Measurements from ENCODE around the gene LBH.
A peak's percentile ranks its signal among the peaks of the same experiment; 100 is the strongest.

The LBH gene

DNA sequence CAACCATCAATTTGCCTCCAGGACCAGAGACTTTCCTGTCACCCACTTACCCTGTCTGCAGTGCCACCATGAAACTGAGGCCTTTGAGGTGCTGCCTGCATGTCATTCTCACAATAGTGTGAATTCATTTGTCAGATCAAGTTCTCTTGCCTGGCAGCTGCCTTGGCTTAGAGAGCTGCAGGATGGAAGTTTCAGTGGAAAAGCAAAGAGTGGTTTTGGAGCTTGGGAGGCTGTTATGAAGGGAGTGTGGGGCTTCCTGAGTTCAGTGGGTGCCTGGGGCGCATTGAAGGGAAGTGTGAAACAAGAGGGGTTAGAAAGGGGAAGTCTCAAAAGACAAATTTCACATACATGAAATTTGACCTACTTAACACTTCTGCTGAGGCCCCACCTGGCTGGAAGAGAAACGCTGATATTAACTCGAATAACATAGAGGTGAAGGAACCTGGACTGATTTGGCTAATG, 7.9 kb upstream of the LBH start:
- Mint-ChIP-seq H3K27me3 (ENCODE audit: low read depth) (peaks cover 16% of the 10 kb centered on the region), H3K4me1 (peaks cover 46% of the 10 kb centered on the region), H3K36me3 (ENCODE audit: low read depth) (no peaks in the 10 kb centered on the region), H3K27ac (peak overlapping the region; percentile 17 to 99 (median 42)), H3K4me3 (peak overlapping the region in 2 of 3 experiments; percentile 1 to 11), H3K9me3 (no peaks in the 10 kb centered on the region)
- TF ChIP-seq, protein P1, sequence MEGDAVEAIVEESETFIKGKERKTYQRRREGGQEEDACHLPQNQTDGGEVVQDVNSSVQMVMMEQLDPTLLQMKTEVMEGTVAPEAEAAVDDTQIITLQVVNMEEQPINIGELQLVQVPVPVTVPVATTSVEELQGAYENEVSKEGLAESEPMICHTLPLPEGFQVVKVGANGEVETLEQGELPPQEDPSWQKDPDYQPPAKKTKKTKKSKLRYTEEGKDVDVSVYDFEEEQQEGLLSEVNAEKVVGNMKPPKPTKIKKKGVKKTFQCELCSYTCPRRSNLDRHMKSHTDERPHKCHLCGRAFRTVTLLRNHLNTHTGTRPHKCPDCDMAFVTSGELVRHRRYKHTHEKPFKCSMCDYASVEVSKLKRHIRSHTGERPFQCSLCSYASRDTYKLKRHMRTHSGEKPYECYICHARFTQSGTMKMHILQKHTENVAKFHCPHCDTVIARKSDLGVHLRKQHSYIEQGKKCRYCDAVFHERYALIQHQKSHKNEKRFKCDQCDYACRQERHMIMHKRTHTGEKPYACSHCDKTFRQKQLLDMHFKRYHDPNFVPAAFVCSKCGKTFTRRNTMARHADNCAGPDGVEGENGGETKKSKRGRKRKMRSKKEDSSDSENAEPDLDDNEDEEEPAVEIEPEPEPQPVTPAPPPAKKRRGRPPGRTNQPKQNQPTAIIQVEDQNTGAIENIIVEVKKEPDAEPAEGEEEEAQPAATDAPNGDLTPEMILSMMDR (IDR thresholded peaks at IDR 0.05; ENCODE audit: unreplicated experiment in 3 of 3) = no peak

DNA sequence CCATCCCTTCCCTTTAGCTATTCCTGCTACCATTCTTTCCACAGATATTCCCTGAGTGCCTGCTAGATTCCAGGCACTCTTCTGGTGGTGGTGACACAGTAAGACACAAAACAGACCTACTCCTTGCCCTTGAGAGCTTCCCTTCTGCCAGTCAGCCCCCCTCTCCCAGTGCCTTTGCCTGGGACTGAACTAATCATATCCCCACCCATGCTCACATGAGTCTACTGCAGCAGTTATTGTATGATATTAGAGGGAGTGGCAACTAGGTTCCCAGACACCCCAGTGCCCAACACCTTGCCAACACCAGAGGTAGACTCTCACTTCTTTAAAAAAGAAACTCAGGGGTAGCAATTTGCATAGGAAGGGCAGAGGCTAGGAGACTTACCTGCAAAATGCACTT, 7.2 kb upstream of the LBH start:
- Mint-ChIP-seq H3K9me3 (no peaks in the 10 kb centered on the region), H3K4me3 (no peak overlapping the region), H3K27me3 (ENCODE audit: low read depth) (peaks cover 16% of the 10 kb centered on the region), H3K27ac (peak overlapping the region; percentile 17 to 99 (median 42)), H3K4me1 (peaks cover 46% of the 10 kb centered on the region), H3K36me3 (ENCODE audit: low read depth) (no peaks in the 10 kb centered on the region)
- TF ChIP-seq, protein P1 (IDR thresholded peaks at IDR 0.05; ENCODE audit: unreplicated experiment in 3 of 3) = no peak

DNA sequence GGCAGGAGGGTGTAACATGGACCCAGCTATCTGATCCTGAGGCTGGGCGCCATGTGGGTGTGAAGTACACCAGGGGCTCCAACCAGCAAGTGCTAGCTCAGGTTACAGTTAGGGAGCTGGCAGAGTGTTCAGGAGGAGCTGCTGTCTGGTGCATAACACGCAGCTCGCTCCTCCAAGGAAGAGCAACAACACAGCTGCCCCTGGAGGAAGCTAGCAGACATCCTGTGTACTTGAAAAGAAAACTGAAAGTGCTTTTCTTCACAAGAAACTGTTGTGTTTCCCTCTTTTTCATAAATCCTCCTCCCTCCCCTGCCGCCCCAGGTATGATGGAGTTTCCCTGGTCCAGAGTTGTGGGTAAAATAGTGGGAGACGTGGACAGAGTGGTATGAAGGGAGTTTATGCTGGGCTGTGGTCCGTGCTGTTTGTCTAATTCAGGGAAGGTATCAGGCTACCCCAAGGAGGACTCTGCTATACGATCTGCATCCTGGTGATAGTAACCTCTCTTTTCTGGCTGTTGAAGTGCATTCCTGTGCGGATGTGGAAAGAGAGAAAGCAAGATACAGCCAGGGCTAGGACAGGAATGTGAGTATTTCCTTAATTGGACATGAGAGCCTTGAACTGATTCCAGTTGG, 6.1 kb upstream of the LBH start:
- Mint-ChIP-seq H3K4me1 (peaks cover 49% of the 10 kb centered on the region), H3K9me3 (no peaks in the 10 kb centered on the region), H3K36me3 (ENCODE audit: low read depth) (no peaks in the 10 kb centered on the region), H3K27me3 (ENCODE audit: low read depth) (peaks cover 23% of the 10 kb centered on the region), H3K27ac (peak overlapping the region; percentile 98 to 99 (median 99)), H3K4me3 (peak overlapping the region; percentile 58 to 76 (median 74))
- TF ChIP-seq, protein P1 (IDR thresholded peaks at IDR 0.05; ENCODE audit: unreplicated experiment in 3 of 3) = peak in 1 of 3 experiments; percentile 11

DNA sequence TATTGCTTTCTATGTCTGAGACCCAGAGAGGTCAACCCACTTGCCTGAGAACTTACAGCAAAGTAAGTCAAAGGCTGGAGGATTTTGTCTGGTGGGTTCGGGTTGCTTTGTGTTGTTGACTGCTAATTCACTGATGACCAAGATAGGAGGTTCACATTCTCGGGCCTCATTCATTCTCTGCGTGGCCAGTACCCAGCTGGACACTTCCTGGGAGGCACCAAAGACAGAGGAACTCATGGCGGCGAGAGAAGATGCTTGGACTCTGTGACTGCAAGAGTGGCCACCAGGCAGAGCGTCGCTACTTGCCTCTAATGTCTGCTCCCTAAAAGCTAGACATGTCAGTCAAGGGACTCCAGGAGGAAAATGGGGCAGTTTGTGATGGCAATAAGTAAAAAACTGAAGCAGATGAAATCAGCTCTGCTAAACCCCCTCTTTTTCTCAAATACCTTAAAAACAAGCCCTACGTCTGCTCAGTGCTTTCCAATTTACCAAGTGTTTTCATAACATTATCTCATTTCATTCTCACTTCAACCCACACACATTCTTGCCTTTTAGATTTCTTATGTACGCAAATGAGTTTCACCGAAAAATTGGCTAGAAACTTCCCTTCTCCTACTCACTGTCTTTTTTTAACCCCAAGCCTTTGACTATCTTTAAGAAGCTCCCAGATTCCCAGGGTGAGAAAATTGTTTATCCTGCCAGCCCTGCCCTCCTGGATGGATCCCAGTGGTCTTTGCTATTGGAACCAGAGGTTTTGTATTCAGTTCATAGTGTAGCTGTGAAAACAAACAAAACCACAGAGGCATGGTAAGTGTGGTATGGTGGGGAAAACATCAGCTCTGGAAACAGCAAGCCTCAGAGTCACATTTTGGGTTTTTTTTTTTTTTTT, 4.9 kb upstream of the LBH start:
- H3K9me3 Mint-ChIP-seq = no peaks in the 10 kb centered on the region
- TF ChIP-seq, protein P1 (IDR thresholded peaks at IDR 0.05; ENCODE audit: unreplicated experiment in 3 of 3) = no peak
- peak overlapping the region; percentile 7 to 76 (median 54) for H3K4me3 Mint-ChIP-seq
- peaks cover 23% of the 10 kb centered on the region for H3K27me3 Mint-ChIP-seq (ENCODE audit: low read depth)
- no peaks in the 10 kb centered on the region for H3K36me3 Mint-ChIP-seq (ENCODE audit: low read depth)
- H3K27ac Mint-ChIP-seq = peak overlapping the region; percentile 98 to 99 (median 99)
- peaks cover 47% of the 10 kb centered on the region for H3K4me1 Mint-ChIP-seq

DNA sequence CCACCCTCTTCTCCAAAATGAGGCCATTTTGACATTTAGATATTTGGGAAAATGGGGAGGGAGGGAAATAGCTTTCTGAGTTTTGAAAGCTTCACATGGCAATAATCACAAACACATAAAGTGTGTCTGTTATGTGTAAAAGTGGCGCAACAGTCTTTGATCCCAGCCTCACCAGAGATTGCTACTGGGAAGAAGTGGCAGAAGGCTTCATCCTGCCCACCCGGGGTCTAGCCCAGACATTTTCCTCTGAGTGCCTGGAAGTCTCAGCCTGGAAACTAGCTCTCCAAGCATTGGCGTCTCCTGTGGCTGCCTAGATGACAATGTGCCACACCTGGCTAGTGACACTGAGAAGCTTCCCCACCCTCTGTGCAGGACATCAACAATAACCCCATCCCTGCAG, 1.7 kb upstream of the LBH start:
- TF ChIP-seq, protein P1 (IDR thresholded peaks at IDR 0.05; ENCODE audit: unreplicated experiment in 3 of 3) = no peak
- Mint-ChIP-seq H3K4me1 (peaks cover 49% of the 10 kb centered on the region), H3K9me3 (no peaks in the 10 kb centered on the region), H3K27me3 (ENCODE audit: low read depth) (peaks cover 16% of the 10 kb centered on the region), H3K36me3 (ENCODE audit: low read depth) (peaks cover 11% of the 10 kb centered on the region), H3K4me3 (peak overlapping the region; percentile 68 to 93 (median 92)), H3K27ac (peak overlapping the region; percentile 86 to 99 (median 99))

Measured in nephron (organoid).